Measurements from ENCODE around the gene C1GALT1. TPM values are rescaled to one million over a fixed set of nuclear protein-coding genes. Genes with fewer than 3 reads are reported as not detected.

C1GALT1 gene
- total RNA-seq, 6 donors from 2014 or later = 11.5 to 75.9 (median 34.7) TPM

DNA sequence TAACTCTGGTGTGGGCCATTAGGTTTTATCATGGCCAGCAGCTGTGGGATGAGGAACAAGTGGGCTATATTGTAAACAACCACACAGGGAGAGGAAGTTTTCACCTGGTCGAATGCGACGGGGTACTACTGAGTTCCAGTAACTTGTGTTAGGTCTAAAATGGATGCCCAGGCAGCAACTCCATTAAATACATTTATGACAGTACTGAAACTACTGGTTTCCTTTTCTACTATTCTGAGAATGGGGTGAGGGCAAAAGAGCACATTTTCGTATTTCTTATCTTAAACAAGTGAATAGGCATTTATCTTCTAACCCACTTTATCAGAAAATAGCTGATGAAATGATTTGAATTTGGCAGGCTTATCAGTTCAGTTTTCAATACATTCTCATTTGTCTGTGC, 109.7 kb downstream of the C1GALT1 start:
- H3K4me1 ChIP-seq = no peaks in the 10 kb centered on the region
- H3K27ac ChIP-seq = no peak overlapping the region
- ATAC-seq (ENCODE audit: low FRiP score in 2 of 2) (no peak), DNase-seq (no peak)
- WGBS, 2 donors = 76 to 85% methylated on average over 4 of the region's 4 CpGs
- no peaks in the 10 kb centered on the region for H3K36me3 ChIP-seq
- no peak for TF ChIP-seq POLR2A (IDR thresholded peaks at IDR 0.05)
- TF ChIP-seq POLR2AphosphoS5 (IDR thresholded peaks at IDR 0.05) = no peak
- no peak for TF ChIP-seq EP300 (IDR thresholded peaks at IDR 0.05)
- TF ChIP-seq, protein P1, sequence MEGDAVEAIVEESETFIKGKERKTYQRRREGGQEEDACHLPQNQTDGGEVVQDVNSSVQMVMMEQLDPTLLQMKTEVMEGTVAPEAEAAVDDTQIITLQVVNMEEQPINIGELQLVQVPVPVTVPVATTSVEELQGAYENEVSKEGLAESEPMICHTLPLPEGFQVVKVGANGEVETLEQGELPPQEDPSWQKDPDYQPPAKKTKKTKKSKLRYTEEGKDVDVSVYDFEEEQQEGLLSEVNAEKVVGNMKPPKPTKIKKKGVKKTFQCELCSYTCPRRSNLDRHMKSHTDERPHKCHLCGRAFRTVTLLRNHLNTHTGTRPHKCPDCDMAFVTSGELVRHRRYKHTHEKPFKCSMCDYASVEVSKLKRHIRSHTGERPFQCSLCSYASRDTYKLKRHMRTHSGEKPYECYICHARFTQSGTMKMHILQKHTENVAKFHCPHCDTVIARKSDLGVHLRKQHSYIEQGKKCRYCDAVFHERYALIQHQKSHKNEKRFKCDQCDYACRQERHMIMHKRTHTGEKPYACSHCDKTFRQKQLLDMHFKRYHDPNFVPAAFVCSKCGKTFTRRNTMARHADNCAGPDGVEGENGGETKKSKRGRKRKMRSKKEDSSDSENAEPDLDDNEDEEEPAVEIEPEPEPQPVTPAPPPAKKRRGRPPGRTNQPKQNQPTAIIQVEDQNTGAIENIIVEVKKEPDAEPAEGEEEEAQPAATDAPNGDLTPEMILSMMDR (IDR thresholded peaks at IDR 0.05) = no peak
- H3K27me3 ChIP-seq = no peaks in the 10 kb centered on the region
- no peak overlapping the region for H3K4me3 ChIP-seq
- H3K9me3 ChIP-seq = no peaks in the 10 kb centered on the region

- TF ChIP-seq POLR2A (IDR thresholded peaks at IDR 0.05) (no peak), EP300 (IDR thresholded peaks at IDR 0.05) (no peak), POLR2AphosphoS5 (IDR thresholded peaks at IDR 0.05) (no peak)
- TF ChIP-seq, protein P1 (IDR thresholded peaks at IDR 0.05) = no peak
- Histone ChIP-seq H3K4me3 (no peak overlapping the region), H3K4me1 (no peaks in the 10 kb centered on the region), H3K36me3 (no peaks in the 10 kb centered on the region), H3K27me3 (no peaks in the 10 kb centered on the region), H3K27ac (no peak overlapping the region), H3K9me3 (no peaks in the 10 kb centered on the region)
- ATAC-seq (ENCODE audit: low FRiP score in 2 of 2) (no peak), DNase-seq (no peak)
- WGBS, 2 donors = 78 to 84% methylated on average over 5 of the region's 5 CpGs
Measured at GRCh38 chr7:7292608-7293007, 110.3 kb downstream of the C1GALT1 start.

DNA sequence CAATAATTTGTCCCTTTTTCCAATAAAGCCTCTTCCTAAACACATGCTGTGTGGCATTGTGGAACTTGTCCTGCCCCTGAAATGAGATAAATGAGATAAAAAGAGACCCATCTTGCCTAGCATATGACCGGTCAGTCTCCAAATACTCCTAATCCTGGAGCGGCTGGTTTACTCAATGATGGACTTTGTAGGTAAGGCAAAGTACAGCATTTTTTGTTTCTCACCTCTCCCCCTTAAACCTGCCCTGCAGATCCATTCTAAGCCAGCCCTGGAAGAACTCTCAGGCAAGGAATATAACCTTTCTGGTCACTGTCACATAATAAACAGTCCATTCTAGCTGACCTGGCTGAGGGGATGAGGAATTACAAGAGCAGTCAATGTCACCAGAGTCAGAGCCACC, 110.7 kb downstream of the C1GALT1 start:
- Histone ChIP-seq H3K27ac (no peak overlapping the region), H3K9me3 (no peaks in the 10 kb centered on the region), H3K36me3 (no peaks in the 10 kb centered on the region), H3K27me3 (no peaks in the 10 kb centered on the region), H3K4me1 (no peaks in the 10 kb centered on the region), H3K4me3 (no peak overlapping the region)
- DNase-seq (no peak), ATAC-seq (ENCODE audit: low FRiP score in 2 of 2) (no peak)
- TF ChIP-seq POLR2AphosphoS5 (IDR thresholded peaks at IDR 0.05) (no peak), POLR2A (IDR thresholded peaks at IDR 0.05) (no peak), EP300 (IDR thresholded peaks at IDR 0.05) (no peak)
- TF ChIP-seq, protein P1 (IDR thresholded peaks at IDR 0.05) = no peak
- 96 to 100% methylated on average over 2 of the region's 2 CpGs for WGBS, 2 donors

DNA sequence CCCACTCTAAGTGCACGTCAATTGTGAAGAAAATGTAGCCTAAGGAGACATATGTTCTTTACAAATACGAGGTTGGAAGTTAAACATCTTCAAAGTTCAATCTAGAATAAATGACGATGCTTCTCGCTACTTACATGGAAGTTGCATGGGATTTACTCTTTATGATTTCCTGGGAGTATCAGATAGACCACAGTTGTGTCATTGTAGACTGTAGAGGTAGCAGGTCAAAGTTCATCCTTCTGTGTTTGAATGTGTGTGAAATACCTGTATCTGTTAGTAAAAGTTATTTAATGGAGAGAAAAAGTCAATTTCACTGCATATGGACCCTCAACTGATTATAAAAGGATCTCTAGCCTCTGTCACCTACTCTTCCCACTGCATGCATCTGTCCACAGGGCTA, 112.6 kb downstream of the C1GALT1 start:
- H3K27me3 ChIP-seq = no peaks in the 10 kb centered on the region
- TF ChIP-seq EP300 (IDR thresholded peaks at IDR 0.05) = no peak
- TF ChIP-seq, protein P1 (IDR thresholded peaks at IDR 0.05) = no peak
- no peak for TF ChIP-seq POLR2A (IDR thresholded peaks at IDR 0.05)

More for the DNA sequence above, 112.6 kb downstream of the C1GALT1 start:
- Histone ChIP-seq H3K9me3 (no peaks in the 10 kb centered on the region), H3K27ac (no peak overlapping the region), H3K4me1 (no peaks in the 10 kb centered on the region), H3K4me3 (no peak overlapping the region), H3K36me3 (no peaks in the 10 kb centered on the region)
- WGBS, 2 donors = 79 to 92% methylated on average over 4 of the region's 4 CpGs
- no peak for DNase-seq
- ATAC-seq (ENCODE audit: low FRiP score in 2 of 2) = no peak

All from upper lobe of left lung (tissue), 6 donors.